ENCODE measurements around the gene NDUFS4.

- TF ChIP-seq CTCF (IDR thresholded peaks at IDR 0.05; ENCODE audit: insufficient read depth, low read length) (no peak), POLR2AphosphoS5 (IDR thresholded peaks at IDR 0.05; ENCODE audit: low read depth) (no peak)
Measured at GRCh38 chr5:53681079-53681478, 120.6 kb downstream of the NDUFS4 start.

Data from HL-60 (cell line).